SU-DHL-6 (cell line): ENCODE measurements around the gene PNP.

ENCODE experiments used
- H2AFZ ChIP-seq: fragments of 200-600 bp; sonication (generic); 2 replicates; pipeline ENCODE4 v1.6.1; 2014; ENCODE audit warnings: low read depth, mild to moderate bottlenecking, moderate library complexity, mixed read lengths, antibody characterized with exemption, low read length; ENCODE audit not compliant: severe bottlenecking
- H3F3A ChIP-seq: fragments of 200-600 bp; shearing (Covaris generic); 2 replicates; pipeline ENCODE4 v1.6.0; 2016; ENCODE audit warnings: antibody characterized with exemption, mild to moderate bottlenecking; ENCODE audit not compliant: insufficient read depth
- H3K27ac ChIP-seq: fragments of 200-600 bp; sonication (generic); 2 replicates; pipeline ENCODE4 v1.5.1; 2016; ENCODE audit warnings: low read depth, mild to moderate bottlenecking, low read length, moderate library complexity, mixed read lengths
- H3K27me3 ChIP-seq: fragments of 200-600 bp; sonication (generic), shearing (Covaris generic); 2 replicates; pipeline ENCODE4 v1.6.0; 2014; ENCODE audit warnings: mild to moderate bottlenecking, low read length
- H3K36me3 ChIP-seq: fragments of 200-600 bp; sonication (generic); 2 replicates; pipeline ENCODE4 v1.6.1; 2014; ENCODE audit warnings: mild to moderate bottlenecking, low read length, mixed read lengths
- H3K4me2 ChIP-seq: fragments of 300-600, 200-600 bp; shearing (Covaris generic), sonication (generic); 2 replicates; pipeline ENCODE4 v1.6.0; 2014; ENCODE audit warnings: low read length, low read depth, mild to moderate bottlenecking; ENCODE audit not compliant: poor library complexity, severe bottlenecking
- H3K4me3 ChIP-seq: fragments of 200-600 bp; sonication (generic); 2 replicates; pipeline ENCODE4 v1.5.1; 2014; ENCODE audit warnings: antibody characterized with exemption, low read length, mild to moderate bottlenecking, mixed read lengths; ENCODE audit not compliant: insufficient read depth, poor library complexity, severe bottlenecking
- H3K79me2 ChIP-seq: fragments of 200-600 bp; sonication (generic); 2 replicates; pipeline ENCODE4 v1.6.1; 2014; ENCODE audit warnings: mild to moderate bottlenecking, low read length, moderate library complexity; ENCODE audit not compliant: insufficient read depth
- H3K9ac ChIP-seq: fragments of 200-600 bp; sonication (generic); 2 replicates; pipeline ENCODE4 v1.7.0; 2014; ENCODE audit warnings: mild to moderate bottlenecking, low read length
- H3K9me2 ChIP-seq: fragments of 200-600 bp; sonication (generic); replicated peaks from 2 replicates; pipeline ENCODE4 v1.6.1; 2014; ENCODE audit warnings: low read length; ENCODE audit not compliant: insufficient read depth
- H3K9me3 ChIP-seq: fragments of 200-600 bp; sonication (generic); 2 replicates; pipeline ENCODE4 v1.6.1; 2014; ENCODE audit warnings: low read length, mixed read lengths; ENCODE audit not compliant: insufficient read depth
- H4K20me1 ChIP-seq: fragments of 200-600 bp; sonication (generic); 2 replicates; pipeline ENCODE4 v1.6.1; 2014; ENCODE audit warnings: low read depth, mild to moderate bottlenecking, antibody characterized with exemption, low read length, moderate library complexity, mixed read lengths
- EZH2phosphoT487 ChIP-seq: fragments of 200-600 bp; sonication (generic), shearing (Covaris generic); conservative IDR thresholded peaks from 2 replicates; pipeline ENCODE4 v1.6.1; 2018; ENCODE audit warnings: mild to moderate bottlenecking, antibody characterized with exemption, low read length, moderate library complexity, mixed read lengths
- TF ChIP-seq, protein P1 (sequence below): fragments of 200-600 bp; sonication (generic); IDR thresholded peaks from one replicate; pipeline ENCODE4 v1.5.1; 2017; ENCODE audit warnings: antibody characterized with exemption, mild to moderate bottlenecking, low read length, moderate library complexity; ENCODE audit not compliant: insufficient read depth, poor library complexity, severe bottlenecking

Gene PNP

DNA sequence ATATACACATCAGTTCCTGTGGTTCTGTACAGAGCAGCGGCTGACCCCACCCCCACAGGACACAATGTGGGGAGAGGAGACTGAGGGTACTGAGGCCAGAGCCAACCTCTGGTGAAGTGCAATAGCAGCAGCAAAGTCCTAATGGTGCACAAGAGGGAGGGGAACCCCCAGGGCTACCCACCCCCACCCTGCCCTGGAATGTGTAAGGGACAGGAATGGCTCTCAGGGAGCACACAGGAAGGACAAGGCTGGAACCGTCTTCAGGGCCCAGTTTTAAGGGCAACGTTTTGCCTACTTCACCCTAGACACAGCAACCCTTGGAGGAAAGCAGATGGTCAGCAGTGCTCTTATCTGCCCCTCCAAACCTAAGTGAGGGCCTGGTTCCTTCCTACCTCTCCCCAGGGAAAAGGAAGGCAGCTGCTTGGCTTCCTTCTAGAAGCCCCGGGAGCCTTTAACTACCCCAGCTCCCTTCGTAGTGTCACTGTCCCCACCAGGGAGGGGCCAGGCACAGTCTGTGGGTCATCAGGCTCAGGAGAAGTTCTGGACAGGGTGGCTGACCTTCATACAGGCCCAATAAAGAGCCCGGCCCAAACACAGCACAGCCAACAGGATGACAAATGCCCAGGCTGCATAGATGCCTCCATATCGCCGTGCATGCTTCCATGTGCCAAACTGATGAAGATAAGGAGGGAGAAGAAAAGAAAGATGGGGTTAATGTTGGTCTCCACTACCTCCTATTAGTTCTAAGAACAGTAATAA lies 11.0 kb upstream of the PNP start:
- Histone ChIP-seq H3K9me2 (no peaks in the 10 kb centered on the region), H3F3A (peaks cover 39% of the 10 kb centered on the region), H3K4me2 (no peak overlapping the region), H3K36me3 (peaks cover 7% of the 10 kb centered on the region), H3K4me3 (no peak overlapping the region), H4K20me1 (no peaks in the 10 kb centered on the region; the same call in 1 of the 2 replicates), H2AFZ (no peak overlapping the region), H3K9ac (no peak overlapping the region), H3K9me3 (no peaks in the 10 kb centered on the region; the same call in 1 of the 2 replicates), H3K27ac (no peak overlapping the region), H3K79me2 (peaks cover 44% of the 10 kb centered on the region), H3K27me3 (no peaks in the 10 kb centered on the region)
- TF ChIP-seq EZH2phosphoT487, result no peak
- TF ChIP-seq, protein P1, sequence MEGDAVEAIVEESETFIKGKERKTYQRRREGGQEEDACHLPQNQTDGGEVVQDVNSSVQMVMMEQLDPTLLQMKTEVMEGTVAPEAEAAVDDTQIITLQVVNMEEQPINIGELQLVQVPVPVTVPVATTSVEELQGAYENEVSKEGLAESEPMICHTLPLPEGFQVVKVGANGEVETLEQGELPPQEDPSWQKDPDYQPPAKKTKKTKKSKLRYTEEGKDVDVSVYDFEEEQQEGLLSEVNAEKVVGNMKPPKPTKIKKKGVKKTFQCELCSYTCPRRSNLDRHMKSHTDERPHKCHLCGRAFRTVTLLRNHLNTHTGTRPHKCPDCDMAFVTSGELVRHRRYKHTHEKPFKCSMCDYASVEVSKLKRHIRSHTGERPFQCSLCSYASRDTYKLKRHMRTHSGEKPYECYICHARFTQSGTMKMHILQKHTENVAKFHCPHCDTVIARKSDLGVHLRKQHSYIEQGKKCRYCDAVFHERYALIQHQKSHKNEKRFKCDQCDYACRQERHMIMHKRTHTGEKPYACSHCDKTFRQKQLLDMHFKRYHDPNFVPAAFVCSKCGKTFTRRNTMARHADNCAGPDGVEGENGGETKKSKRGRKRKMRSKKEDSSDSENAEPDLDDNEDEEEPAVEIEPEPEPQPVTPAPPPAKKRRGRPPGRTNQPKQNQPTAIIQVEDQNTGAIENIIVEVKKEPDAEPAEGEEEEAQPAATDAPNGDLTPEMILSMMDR, result no peak

DNA sequence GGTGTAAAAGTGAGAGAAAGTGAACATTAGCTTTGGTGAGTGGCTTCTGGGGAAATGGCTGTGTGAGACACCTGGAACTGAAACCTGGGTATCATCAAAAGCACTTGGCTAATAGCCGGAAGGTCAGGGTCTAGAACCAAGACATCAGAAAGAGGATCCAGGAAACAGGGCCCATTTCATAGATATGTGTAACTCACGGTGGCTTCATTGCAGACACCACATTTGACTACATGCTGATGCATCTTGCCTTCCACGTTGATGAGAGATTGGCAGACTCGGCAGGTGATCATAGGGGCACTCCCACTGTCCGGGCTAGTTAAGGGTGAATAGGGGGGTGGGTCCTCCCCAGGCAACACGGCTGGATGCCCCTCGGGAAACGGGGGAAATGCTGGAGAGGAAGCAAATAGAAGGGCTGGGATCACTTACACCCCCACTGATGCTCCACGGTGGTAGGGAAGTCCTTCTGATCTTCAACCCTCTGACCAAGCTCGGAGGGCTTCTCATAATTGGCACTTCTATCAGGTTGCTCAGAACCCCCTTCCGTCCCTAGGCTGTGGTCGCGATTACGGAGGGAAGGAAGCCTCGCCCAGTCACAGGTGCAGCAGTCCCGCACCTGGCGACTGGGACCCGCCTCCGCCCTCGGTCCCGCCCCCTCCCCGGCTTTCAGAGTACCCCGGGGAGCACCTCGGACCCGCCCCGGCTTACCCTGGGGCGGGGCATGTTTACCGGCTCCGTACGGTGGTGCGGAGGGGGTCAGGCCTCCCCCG lies 8.6 kb upstream of the PNP start:
- H2AFZ ChIP-seq, result no peak overlapping the region

DNA sequence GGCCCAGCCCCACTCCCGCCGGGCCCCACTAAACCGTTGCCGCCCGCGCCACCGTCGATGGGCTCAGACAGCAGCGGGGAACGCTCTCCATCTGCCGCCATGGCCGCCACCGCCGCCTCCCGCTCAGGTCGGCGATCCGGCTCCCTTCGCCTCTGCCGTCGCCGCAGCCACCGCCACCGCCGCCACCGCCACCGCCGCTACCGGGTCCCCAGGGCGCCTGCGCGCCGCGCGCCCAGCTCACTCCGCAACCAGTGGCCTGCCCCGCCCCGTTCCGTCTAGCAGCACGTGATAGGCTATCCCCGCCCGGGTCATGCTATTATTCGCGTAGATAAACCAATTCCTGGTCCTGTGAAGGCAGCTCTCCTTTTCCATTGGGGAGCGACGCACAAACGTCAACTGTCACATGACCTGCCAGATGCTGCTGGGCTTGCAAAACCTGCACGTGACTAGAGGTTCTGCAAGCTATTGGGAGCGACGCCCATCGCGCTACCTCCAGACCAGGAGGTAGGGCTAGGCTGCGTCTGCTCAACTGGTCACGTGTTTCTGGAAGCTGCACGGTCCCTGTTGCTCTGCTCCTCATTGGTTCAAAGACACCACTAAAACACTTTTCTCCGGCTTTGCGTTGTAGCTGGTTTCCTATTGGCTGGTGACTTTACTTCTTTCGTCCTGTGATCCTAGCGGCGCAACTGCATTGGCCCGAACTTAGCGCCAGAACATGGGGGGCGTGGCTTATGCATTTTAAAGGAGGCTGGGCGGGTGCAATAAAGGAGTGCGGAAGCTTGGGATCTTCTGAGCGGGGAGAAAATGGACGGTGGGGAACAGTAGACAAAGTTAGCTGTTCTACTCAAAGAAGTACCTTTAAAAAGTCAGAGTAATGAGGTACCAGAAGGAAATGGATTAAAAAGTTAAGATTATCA lies 7.7 kb upstream of the PNP start, which contains the start of gene PIP4P1:
PIP4P1 (minus strand) TSS at position 210 of the 917 bp plus-strand sequence; CDS start at position 101, 109 bp downstream.
- peak within 1 kb of the TSS; percentile 95 for H3K9ac ChIP-seq
- no peaks in the 10 kb centered on the region; the same call in 1 of the 2 replicates for H4K20me1 ChIP-seq
- peaks cover 19% of the 10 kb centered on the region for H3K79me2 ChIP-seq
- no peaks in the 10 kb centered on the region; the same call in 1 of the 2 replicates for H3K9me3 ChIP-seq
- H3K27me3 ChIP-seq, result no peaks in the 10 kb centered on the region
- H3F3A ChIP-seq, result peaks cover 35% of the 10 kb centered on the region
- no peak for TF ChIP-seq EZH2phosphoT487
- TF ChIP-seq, protein P1, result no peak
- peak within 1 kb of the TSS; percentile 25 for H2AFZ ChIP-seq
- peak within 1 kb of the TSS; percentile 85 for H3K27ac ChIP-seq
- peak within 1 kb of the TSS; percentile 87 for H3K4me2 ChIP-seq
- H3K9me2 ChIP-seq, result no peaks in the 10 kb centered on the region
- peaks cover 7% of the 10 kb centered on the region for H3K36me3 ChIP-seq
- H3K4me3 ChIP-seq, result peak within 1 kb of the TSS; percentile 76

More for the DNA sequence above, 8.6 kb upstream of the PNP start:
- Histone ChIP-seq H3K9me2 (no peaks in the 10 kb centered on the region), H3K4me3 (peak overlapping the region; percentile 76), H3K9ac (peak overlapping the region; percentile 95), H3K27ac (peak overlapping the region; percentile 85), H4K20me1 (no peaks in the 10 kb centered on the region; the same call in 1 of the 2 replicates), H3K27me3 (no peaks in the 10 kb centered on the region), H3K79me2 (peaks cover 27% of the 10 kb centered on the region), H3F3A (peaks cover 39% of the 10 kb centered on the region), H3K36me3 (peaks cover 7% of the 10 kb centered on the region), H3K9me3 (no peaks in the 10 kb centered on the region; the same call in 1 of the 2 replicates), H3K4me2 (peak overlapping the region; percentile 87)
- TF ChIP-seq, protein P1, result no peak
- TF ChIP-seq EZH2phosphoT487, result no peak
